ENCODE results near the gene TPRN.
A peak's percentile ranks its signal among the peaks of the same experiment; 100 is the strongest.
"Not testable (repeated sequence)": the region's sequence is repeated elsewhere in the genome, so short reads cannot be mapped to it uniquely, and the experiment has no call there.

The TPRN gene

GRCh38 chr9:137200311-137201204, at the start of gene TPRN:
TPRN (minus strand) TSS chr9:137200741; CDS start chr9:137200711, 30 bp downstream.
- peak; percentile 99 for DNase-seq

GRCh38 chr9:137247916-137248175, 47.3 kb upstream of the TPRN start:
- no peak for DNase-seq

GRCh38 chr9:137247135-137247915, 46.8 kb upstream of the TPRN start:
- DNase-seq: no peak

- no peak for DNase-seq
Measured at GRCh38 chr9:137245450-137246421, 45.2 kb upstream of the TPRN start.

- DNase-seq: no peak
Measured at GRCh38 chr9:137244486-137245449, 44.2 kb upstream of the TPRN start.

- DNase-seq: no peak
Measured at GRCh38 chr9:137243626-137244485, 43.3 kb upstream of the TPRN start.

GRCh38 chr9:137243266-137243625, 42.7 kb upstream of the TPRN start:
- not testable (repeated sequence) for DNase-seq

GRCh38 chr9:137242269-137243203, 42.0 kb upstream of the TPRN start:
- DNase-seq: no peak

GRCh38 chr9:137241490-137242268, 41.1 kb upstream of the TPRN start:
- DNase-seq: peak; percentile 73

GRCh38 chr9:137240841-137241489, 40.4 kb upstream of the TPRN start, which contains the start of gene TUBB4B:
TUBB4B (plus strand) TSS chr9:137241287; CDS start chr9:137241361, 74 bp downstream.
- DNase-seq: peak; percentile 98

- DNase-seq: peak; percentile 67
Measured at GRCh38 chr9:137240318-137240840, 39.8 kb upstream of the TPRN start.

- DNase-seq: not testable (repeated sequence)
Measured at GRCh38 chr9:137239541-137240200, 39.1 kb upstream of the TPRN start.

- no peak for DNase-seq
Measured at GRCh38 chr9:137237759-137238726, 37.5 kb upstream of the TPRN start.

- DNase-seq: no peak
Measured at GRCh38 chr9:137236936-137237421, 36.4 kb upstream of the TPRN start.

- peak; percentile 94 for DNase-seq
Measured at GRCh38 chr9:137236238-137236935, 35.8 kb upstream of the TPRN start.
